ENCODE measurements around the gene RILPL1. TPM values are rescaled to one million over a fixed set of nuclear protein-coding genes. Genes with fewer than 3 reads are reported as not detected.
"Not testable (repeated sequence)": the region's sequence is repeated elsewhere in the genome, so short reads cannot be mapped to it uniquely, and the experiment has no call there.

RILPL1 gene
- polyA plus RNA-seq, 4 donors, result 15.9 to 24.1 (median 18.9) TPM

DNA sequence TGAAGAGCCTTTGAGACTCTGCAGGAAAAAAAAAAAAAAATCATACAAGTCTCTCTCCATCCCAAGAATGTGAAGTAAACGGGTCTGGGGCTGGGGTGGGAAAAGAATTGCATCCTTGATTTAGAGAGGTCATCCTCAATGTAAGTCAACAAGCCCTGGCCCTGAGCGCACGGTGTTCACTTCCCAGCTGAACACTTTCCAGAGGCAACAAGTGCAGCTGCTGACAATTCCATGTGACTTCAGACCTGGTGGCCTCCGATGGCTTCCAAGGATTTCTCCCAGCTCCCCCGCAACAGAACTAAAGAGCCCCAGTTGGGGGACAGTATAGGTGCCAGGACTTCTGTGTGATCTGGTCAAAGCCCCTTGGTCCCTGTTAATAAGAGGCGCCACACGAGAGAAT is 2.4 kb downstream of the RILPL1 start:
- no peak for DNase-seq (ENCODE audit: low read depth in 4 of 4, low spot score in 3 of 4)

DNA sequence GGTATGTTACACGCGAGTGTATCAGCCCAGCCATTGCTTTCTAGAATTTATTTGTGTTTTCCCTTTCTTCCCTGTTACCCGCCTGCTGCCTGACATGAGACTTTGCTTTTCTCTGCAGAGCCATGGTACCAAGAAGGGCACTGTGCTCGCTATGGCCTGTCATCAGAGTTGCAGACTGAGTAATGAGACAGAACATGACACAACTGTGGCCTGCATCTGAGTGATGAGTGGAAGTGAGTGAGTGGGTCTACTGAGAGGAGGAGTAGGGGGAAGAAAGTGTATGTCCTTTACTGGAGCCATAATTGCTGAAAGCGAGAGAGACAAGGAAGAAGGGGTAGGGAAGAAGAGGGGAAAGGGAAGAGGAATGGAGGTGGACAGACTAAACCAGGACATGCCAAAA is 2.9 kb downstream of the RILPL1 start:
- DNase-seq (ENCODE audit: low read depth in 4 of 4, low spot score in 3 of 4), result no peak

DNA sequence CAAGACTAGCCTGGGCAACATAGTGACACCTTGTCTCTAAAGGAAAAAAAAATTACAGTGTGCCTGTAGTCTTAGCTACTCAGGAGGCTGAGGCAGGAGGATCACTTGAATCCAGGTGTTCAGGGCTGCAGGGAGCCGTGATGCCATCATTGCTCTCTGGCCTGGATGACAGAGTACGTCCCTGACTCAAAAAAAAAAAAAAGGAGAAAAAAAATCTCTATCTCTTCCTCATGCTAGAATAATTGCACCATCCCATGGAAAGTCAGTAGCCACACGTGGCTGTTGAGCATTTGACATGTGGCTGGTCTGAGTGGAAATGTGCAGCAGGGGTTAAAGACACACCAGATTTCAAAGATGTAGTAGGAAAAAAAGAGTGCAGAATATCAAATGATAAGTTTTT is 3.8 kb downstream of the RILPL1 start:
- DNase-seq (ENCODE audit: low read depth in 4 of 4, low spot score in 3 of 4), result no peak

DNA sequence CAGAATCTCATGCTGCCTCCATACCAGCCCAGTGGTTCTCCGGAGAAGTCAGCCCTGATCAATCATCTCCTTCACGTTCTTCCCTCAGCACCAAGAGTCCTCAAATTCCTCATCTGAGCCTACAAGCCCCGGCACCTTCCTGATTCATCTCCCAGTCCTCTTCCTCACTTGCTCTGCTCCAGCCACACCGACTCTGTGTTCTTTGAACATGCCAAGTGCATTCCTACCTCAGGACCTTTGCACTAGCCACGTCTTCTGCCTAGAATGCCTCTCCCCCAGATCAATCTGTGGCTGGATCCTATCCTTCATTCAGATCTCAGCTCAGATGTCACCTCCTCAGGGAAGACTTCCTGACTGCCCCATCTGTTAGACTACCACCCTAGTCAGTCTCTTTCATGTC is 4.7 kb downstream of the RILPL1 start:
- DNase-seq (ENCODE audit: low read depth in 4 of 4, low spot score in 3 of 4), result no peak

DNA sequence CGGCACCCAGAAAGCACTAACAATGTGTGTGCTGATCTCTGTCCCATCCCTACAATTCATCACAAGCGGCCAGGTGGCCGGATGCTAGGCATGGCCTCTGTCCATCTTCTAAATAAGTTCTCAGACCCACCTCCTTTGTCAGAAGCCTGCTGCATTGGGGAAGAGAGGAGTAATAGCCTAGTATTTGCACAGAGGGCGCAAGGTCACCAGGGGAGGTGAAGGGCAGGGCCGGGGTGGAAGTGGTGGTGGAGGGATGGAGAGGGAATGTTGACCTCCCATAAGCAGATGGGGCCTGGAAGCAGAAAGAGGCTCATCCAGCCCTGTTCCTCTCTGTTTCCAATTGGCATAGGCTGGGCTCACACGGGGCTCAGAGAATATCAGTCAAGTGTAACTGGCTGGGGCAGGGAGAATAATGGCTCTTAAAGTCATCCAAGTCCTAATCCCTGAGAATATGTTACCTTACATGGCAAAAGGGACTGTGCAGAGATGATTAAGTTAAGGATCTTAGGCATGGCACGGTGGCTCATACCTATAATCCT is 6.9 kb downstream of the RILPL1 start:
- no peak for DNase-seq (ENCODE audit: low read depth in 4 of 4, low spot score in 3 of 4)

DNA sequence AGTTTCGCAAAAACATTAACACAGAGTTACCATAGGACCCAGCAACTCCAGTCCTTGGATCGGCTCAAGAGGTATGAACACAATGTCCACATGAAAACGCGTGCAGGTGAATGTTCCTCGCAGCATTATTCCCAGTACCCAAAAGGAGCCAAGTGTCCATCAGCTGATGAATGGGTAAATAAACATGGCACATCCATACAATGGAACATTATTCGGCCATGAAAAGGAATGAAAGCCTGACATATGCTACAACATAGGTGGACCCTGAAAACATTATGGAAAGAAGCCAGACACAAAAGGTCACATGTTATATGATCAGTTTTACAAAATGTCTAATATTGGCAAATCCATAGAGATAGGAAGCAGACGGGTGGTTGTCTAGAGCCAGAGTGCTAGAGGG is 9.1 kb downstream of the RILPL1 start:
- no peak for DNase-seq (ENCODE audit: low read depth in 4 of 4, low spot score in 3 of 4)

DNA sequence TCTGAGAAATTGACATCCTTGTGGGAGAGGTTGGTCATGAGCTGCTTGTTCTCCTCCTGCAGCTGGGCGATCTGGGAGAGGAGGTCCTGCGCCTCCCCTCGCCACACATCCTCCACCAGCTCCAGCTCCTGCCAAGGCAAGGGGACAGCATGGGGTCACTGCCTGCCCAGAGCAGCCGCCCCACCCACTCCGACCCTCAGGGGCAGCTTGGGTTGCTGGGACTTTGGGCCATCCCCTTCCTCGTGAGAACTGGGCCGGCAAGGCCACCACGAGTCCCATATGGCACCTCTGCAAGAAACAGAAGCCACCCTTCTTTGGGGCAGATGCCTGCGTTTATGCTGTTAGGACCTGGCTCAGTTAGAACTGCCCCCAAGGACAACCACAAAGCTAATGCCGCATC is 10.0 kb downstream of the RILPL1 start:
- DNase-seq (ENCODE audit: low read depth in 4 of 4, low spot score in 3 of 4), result no peak

DNA sequence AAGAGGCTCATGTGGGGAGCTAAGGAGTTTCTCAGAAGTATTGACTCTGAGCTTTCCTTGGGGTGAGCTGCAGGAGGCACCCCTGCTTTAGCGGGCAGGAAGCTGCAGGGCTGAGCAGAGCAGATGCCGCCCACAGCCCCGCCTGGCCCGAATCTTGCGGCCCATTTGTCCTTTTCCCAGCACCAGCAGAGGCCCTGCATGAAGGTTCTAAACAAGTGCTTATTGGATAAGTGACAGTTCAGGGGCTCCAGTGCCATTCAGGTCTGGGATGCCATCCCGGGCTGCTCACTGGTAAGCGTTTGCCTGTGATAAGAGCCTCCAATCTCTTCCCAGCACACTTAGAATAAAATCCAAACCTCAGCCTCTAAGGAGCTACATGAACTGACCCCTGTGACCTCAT is 11.4 kb downstream of the RILPL1 start:
- no peak for DNase-seq (ENCODE audit: low read depth in 4 of 4, low spot score in 3 of 4)

DNA sequence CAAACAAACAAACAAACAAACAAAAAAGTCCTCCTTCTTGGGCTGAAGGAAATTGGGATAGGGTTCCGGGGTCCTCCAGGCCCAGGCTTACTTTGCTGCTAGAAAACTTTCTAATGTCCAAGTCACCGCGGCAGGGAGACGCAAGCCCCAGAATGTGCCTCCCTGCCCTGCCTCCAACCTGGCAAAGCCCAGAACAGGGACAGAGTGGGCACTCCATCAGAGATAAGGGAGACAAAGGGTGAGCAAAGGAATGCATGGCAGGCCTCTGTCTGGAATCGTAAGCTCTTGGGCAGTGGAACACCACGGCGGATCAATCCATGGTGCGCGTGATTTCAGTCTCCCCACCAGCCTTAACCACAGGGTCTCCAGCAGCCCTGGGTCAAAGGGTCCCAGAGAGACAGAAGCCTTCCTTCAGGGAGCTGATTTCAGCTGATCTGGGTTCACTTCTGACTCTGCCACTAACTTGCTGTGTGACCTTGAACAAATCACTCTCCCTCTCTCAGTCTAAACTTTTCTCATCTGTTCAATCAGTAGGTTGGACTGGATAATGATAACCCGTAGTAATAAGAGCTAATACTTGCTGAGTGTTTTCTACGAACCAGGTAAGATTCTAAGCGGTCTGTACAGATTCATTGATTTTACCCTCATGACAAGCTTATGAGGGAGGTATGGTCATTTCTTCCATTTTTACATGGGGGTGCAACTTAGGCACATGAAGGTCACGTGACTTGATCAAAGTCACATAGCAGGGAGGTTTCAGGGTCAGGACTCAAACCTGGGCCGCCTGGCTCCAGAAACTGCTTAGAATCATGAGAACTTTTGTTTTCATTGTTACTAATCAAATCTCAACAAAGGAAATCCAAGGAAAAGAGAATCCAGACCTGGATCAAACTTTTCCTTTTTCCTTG is 12.7 kb downstream of the RILPL1 start:
- DNase-seq (ENCODE audit: low read depth in 4 of 4, low spot score in 3 of 4), result no peak

DNA sequence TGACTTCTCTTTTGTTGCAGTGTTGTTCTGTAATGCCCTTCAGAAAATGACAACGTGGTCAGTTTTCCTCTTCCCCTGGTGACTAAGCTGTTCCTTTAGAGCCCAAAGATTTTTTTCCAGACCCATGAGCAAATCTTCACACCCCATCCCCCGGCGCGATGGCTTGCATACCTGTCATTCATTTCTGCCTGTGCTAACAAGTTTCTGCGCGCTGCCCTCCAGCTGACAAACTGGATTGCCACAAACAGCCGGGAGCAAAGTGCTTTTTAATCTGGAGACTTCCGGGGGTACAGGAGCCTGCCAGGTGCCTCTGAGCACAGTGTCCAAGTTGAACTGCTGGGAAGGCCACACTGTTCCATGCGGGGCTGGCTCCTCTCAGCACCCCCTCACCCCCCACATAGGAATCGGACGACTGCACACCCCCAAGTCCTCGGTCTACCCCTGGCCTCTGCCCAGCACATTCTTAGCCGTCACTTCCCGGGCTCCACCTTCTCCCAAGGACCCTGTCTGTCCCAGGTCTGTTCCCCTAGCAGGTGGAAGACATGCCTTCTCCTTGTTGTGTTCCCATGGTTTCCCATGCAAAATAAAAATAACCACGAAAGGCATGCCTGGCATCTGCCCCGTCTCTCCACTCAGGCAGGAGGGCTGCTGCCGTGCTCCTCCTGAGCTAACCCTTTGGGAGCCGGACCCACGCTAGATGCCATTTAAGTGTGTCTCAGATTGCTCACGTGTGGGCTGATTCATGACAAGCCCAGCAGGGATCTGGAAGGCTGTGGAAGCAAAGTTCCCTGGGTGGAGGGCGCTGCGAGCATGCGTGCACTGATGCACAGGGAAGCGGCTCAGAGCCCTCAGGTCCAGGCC is 14.1 kb downstream of the RILPL1 start:
- no peak for DNase-seq (ENCODE audit: low read depth in 4 of 4, low spot score in 3 of 4)

DNA sequence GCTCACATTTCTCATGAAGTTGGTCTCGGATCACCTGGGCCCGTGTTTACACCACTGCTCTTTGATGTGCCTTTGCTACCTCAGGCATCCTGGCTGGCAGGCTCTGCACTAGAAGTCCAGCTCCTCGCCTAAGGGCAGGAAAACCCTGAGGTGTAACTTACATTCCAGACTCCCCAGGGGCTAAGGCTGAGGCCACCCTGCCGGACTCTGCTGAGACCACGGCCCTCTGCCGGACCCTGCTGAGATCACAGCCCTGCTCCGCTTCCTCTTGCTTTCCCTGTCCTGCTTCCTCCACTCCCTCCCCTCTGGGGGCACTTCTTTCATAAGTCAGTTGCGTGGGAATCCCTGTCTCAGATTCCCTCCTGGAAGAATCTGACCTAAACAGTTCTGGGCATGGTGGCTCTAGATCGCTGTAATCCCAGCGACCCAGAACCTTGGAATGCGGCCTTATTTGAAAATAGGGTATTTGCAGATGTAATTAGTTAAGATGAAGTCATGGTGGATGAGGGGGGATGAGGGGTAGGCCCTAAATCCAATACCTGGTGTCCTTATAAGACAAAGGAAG is 17.2 kb downstream of the RILPL1 start:
- DNase-seq (ENCODE audit: low read depth in 4 of 4, low spot score in 3 of 4), result no peak

DNA sequence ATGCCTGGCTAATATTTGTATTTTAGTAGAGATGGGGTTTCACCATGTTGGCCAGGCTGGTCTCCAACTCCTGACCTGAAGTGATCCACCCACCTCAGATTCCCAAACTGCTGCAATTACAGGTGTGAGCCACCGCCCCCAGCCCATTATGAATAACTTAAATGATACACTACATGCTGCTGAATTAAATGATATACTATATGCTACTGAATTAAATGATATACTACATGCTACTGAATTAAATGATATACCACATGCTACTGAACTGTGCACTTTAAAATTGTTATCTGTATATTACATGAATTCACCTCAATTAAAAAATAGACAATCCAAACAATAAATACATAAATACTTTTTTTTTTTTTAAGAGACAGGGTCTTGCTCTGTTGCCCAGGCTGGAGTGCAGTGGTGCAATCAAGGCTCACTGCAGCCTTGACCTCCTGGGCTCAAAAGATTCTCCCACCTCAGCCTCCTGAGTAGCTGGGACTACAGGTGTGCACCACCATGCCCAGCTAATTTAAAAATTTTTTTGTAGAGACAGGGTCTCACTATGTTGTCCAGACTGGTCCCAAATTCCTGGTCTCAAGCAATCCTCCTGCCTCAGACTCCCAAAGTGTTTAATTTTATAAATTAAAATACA is 18.8 kb downstream of the RILPL1 start:
- not testable (repeated sequence) for DNase-seq (ENCODE audit: low read depth in 4 of 4, low spot score in 3 of 4)

DNA sequence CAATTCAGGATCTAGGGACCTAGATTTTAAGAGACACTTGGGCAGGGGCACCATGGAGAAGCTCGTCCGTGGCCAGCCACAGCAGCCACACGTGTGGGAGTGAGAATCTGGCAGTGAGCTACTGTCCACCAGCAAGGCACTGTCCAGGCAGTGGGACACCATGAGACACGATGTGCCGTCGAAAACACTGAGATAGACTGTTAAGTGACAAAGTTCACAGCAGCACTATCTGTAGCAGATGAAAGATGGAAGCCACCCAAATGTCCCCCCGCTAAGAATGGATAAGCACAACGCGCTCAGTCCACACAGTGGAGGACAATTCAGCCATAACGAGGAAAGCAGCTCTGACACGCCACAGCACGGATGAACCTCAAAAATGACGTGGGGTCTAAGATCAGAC is 19.7 kb downstream of the RILPL1 start:
- DNase-seq (ENCODE audit: low read depth in 4 of 4, low spot score in 3 of 4), result no peak

DNA sequence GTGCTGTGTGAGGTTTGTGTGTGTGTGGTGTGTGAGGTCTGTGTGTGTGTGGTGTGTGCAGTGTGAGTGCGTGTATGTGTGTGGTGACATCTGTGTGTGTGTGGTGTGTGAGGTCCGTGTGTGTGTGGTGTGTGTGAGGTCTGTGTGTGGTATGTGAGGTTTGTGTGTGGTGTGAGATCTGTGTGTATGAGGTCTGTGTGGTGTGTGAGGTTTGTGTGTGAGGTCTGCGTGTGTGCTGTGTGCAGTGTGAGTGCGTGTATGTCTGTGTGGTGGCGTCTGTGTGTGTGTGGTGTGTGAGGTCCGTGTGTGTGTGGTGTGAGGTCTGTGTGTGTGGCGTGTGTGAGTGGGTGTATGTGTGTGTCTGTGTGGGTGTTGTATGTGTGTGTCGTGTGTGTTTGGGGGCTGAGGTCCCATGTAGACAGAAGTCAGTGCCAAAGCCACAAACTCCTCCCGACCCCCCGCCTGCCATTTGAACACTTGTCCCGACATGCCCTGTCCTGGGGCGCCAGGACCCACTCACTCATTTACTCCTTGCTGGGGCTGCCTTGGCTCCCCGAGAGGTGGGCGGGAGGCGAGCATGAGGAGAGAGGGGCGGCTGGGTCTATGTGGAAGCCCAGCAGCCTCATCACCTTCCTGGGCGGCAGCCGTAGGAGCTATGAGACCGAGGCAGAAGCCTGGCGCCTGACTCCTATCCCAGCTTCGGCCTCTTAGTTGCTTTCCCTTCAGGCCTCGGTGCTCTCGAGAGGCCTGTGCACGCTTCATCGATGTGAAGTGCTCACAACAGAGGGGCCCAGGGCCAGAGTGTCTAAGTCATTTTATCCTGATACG is 20.5 kb downstream of the RILPL1 start:
- DNase-seq (ENCODE audit: low read depth in 4 of 4, low spot score in 3 of 4), result no peak

DNA sequence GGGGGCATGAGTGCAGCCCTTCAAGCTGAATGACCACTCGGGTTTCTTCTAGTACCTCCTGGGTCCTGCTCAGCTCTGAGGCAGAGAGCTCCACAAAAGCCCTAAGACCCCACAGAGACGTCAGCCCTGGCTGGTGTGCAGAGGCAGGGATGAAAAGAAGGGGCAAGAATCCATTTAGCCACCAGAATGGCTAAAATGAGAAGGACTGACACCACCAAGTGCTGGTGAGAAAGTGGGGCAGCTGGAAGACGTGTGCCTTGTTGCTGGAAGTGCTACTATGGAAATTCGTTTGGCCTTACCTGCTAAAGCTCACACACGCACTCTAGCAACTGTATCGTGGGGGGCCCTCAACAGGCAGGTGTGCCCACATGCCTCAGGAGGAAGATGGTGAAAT is 26.7 kb downstream of the RILPL1 start:
- DNase-seq (ENCODE audit: low read depth in 4 of 4, low spot score in 3 of 4), result no peak

DNA sequence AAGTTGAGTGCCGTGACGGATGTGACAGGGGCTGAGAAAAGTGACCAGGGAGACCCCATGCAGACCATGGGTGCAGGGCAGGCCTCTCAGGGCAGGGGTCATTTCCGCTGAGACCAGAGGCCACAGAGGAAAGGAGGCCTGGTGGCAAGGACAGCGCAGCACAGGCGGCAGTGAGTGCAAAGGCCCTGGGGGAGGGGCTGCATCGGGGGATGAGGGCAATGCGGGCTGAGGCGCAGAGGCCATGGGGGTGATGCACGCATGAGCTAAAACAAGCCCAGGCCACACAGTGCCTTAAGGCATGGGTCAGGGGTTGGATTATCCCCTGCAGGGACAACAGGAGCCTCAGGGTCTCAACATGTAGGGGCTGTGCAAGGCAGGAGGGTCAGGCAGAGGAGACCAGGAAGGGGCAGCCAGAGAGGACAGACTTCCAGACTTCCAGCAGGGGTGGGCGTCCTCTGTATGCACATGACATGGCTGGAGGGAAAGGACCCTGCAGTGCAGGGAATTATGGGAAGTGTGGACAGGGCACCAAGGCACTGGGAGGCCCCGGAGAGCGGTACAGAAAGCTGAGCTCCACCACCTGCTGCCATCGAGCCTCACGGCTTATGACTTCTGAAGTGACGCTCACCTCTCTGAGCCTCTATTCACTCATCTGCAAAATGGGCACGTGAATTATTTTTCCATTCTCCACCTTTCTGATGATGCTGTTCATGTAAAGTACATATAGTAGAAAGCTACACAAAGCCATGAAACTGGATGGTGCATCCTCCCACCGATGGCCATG is 27.3 kb downstream of the RILPL1 start:
- DNase-seq (ENCODE audit: low read depth in 4 of 4, low spot score in 3 of 4), result no peak

DNA sequence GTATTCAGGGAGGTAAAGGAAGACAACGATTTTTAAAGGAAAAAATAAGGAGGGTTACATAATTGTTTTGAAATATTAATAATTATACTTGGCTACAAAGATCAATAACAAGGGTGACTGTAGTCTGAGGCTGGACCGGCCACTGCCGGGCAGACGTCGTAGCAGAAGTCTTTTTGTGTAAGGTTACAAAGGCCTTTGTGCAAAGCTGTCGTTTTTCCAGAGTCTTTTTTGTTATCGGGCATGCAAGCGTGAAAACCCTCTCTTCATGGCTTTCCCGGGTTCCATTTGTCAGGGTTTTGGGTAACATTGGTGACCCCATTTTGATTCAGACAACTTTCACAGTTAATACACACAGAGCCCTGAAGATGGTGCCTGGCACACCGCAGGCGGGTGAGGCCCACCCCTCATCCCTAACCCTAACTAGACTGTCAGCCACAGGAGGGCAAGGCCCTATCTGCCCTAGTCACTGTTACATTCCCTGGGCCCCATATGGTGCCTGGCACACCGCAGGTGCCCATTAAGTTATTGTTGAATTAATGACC is 31.3 kb downstream of the RILPL1 start:
- DNase-seq (ENCODE audit: low read depth in 4 of 4, low spot score in 3 of 4), result no peak

DNA sequence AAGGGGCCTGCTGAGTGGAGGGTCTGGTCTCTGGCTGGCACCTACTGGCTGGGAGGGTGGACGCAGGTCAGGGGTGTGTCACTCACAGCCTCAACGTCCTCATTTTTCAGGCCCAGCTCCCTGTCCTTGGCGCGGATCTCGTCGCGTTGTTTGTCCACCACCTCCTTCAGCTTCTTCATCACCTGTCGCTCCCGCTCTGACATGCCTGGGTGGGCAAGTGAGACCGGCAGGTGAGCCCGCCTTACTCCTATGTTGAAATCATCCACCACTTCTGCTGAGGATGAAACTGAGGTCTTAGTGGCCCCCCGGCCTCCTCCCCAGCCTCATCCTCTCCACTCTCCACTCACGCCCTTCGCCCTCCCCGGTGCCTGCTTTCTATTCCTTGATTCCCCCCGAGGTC is 34.2 kb downstream of the RILPL1 start:
- DNase-seq (ENCODE audit: low read depth in 4 of 4, low spot score in 3 of 4), result no peak
